ENCODE results near the gene CMTM4.
"Not testable (repeated sequence)": the region's sequence is repeated elsewhere in the genome, so short reads cannot be mapped to it uniquely, and the experiment has no call there.

Gene CMTM4

GRCh38 chr16:66588981-66589713 lies 107.4 kb downstream of the CMTM4 start:
- DNase-seq: no peak

- no peak for DNase-seq
Observed at GRCh38 chr16:66587881-66588600, 108.5 kb downstream of the CMTM4 start.

GRCh38 chr16:66585481-66586239 lies 110.9 kb downstream of the CMTM4 start:
- no peak for DNase-seq

GRCh38 chr16:66581246-66581952 lies 115.1 kb downstream of the CMTM4 start:
- no peak for DNase-seq

GRCh38 chr16:66580605-66581209 lies 115.8 kb downstream of the CMTM4 start:
- DNase-seq: no peak

- no peak for DNase-seq
Observed at GRCh38 chr16:66578651-66579531, 117.7 kb downstream of the CMTM4 start, which contains the start of gene CMTM2. CMTM2 (plus strand) TSS chr16:66579463; CDS start chr16:66579608, 145 bp downstream.

GRCh38 chr16:66576296-66576695 lies 120.2 kb downstream of the CMTM4 start:
- DNase-seq: no peak

- DNase-seq: no peak
Observed at GRCh38 chr16:66575060-66575459, 121.5 kb downstream of the CMTM4 start.

- DNase-seq: no peak
Observed at GRCh38 chr16:66574531-66574930, 122.0 kb downstream of the CMTM4 start.

GRCh38 chr16:66574081-66574480 lies 122.5 kb downstream of the CMTM4 start:
- no peak for DNase-seq

- DNase-seq: no peak
Observed at GRCh38 chr16:66572356-66572755, 124.2 kb downstream of the CMTM4 start.

- DNase-seq: no peak
Observed at GRCh38 chr16:66569827-66570405, 126.6 kb downstream of the CMTM4 start.

GRCh38 chr16:66569131-66569530 lies 127.4 kb downstream of the CMTM4 start:
- no peak for DNase-seq

- DNase-seq: no peak
Observed at GRCh38 chr16:66568355-66568754, 128.2 kb downstream of the CMTM4 start.

- not testable (repeated sequence) for DNase-seq
Observed at GRCh38 chr16:66567270-66567669, 129.3 kb downstream of the CMTM4 start.

GRCh38 chr16:66566051-66566901 lies 130.3 kb downstream of the CMTM4 start, which contains the start of gene CMTM1:
CMTM1 (plus strand) TSS chr16:66566439; CDS start chr16:66566514, 75 bp downstream.
- DNase-seq: no peak
